ENCODE results near the gene SEC24A. TPM values are rescaled to one million over a fixed set of nuclear protein-coding genes. Genes with fewer than 3 reads are reported as not detected.

Gene SEC24A
- total RNA-seq, 1 experiment from 2014 or later: 5.6 TPM

- Histone ChIP-seq H3K27ac (ENCODE audit: low read length) (peak overlapping the region; percentile 17; the same call in 1 of the 2 replicates), H3K9me3 (ENCODE audit: low read length) (no peaks in the 10 kb centered on the region), H3K4me3 (ENCODE audit: low read length) (no peak overlapping the region), H3K27me3 (ENCODE audit: low read length) (no peaks in the 10 kb centered on the region), H3K9me2 (replicated peaks; ENCODE audit: low read length) (no peaks in the 10 kb centered on the region), H3K9ac (ENCODE audit: low read length) (no peak overlapping the region), H4K20me1 (ENCODE audit: low read length) (no peaks in the 10 kb centered on the region), H3F3A (ENCODE audit: low read length, unreplicated experiment) (no peaks in the 10 kb centered on the region), H3K4me1 (ENCODE audit: insufficient read depth, low read length) (no peaks in the 10 kb centered on the region), H3K4me2 (ENCODE audit: low read length) (no peak overlapping the region), H3K79me2 (ENCODE audit: low read length) (peaks cover 4% of the 10 kb centered on the region), H3K36me3 (ENCODE audit: low read depth, low read length) (no peaks in the 10 kb centered on the region), H2AFZ (ENCODE audit: low read length) (peak overlapping the region; percentile 41; the same call in 1 of the 2 replicates)
- BruUV-seq (replicated peaks): no TSS peak
- ATAC-seq: peak; percentile 14; the same call in 1 of the 2 replicates
- intact Hi-C loops (cut with micrococcal nuclease): no loop called here
- peak; percentile 74 for DNase-seq
- POLR2A ChIA-PET (ENCODE audit: unreplicated experiment): no interaction called here
- TF ChIP-seq, protein P1, sequence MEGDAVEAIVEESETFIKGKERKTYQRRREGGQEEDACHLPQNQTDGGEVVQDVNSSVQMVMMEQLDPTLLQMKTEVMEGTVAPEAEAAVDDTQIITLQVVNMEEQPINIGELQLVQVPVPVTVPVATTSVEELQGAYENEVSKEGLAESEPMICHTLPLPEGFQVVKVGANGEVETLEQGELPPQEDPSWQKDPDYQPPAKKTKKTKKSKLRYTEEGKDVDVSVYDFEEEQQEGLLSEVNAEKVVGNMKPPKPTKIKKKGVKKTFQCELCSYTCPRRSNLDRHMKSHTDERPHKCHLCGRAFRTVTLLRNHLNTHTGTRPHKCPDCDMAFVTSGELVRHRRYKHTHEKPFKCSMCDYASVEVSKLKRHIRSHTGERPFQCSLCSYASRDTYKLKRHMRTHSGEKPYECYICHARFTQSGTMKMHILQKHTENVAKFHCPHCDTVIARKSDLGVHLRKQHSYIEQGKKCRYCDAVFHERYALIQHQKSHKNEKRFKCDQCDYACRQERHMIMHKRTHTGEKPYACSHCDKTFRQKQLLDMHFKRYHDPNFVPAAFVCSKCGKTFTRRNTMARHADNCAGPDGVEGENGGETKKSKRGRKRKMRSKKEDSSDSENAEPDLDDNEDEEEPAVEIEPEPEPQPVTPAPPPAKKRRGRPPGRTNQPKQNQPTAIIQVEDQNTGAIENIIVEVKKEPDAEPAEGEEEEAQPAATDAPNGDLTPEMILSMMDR (conservative IDR thresholded peaks at IDR 0.05; ENCODE audit: low read depth, low read length): no peak
- TF ChIP-seq EZH2phosphoT487 (IDR thresholded peaks at IDR 0.05; ENCODE audit: borderline replicate concordance, low read length): no peak
- TF ChIP-seq EZH2 (IDR thresholded peaks at IDR 0.05; ENCODE audit: low read length, unreplicated experiment): no peak
- CTCF ChIA-PET: no interaction called here
Measured at GRCh38 chr5:134637116-134637721, 11.4 kb upstream of the SEC24A start.

- TF ChIP-seq, protein P1 (conservative IDR thresholded peaks at IDR 0.05; ENCODE audit: low read depth, low read length): no peak
- TF ChIP-seq EZH2phosphoT487 (IDR thresholded peaks at IDR 0.05; ENCODE audit: borderline replicate concordance, low read length) (no peak), EZH2 (IDR thresholded peaks at IDR 0.05; ENCODE audit: low read length, unreplicated experiment) (no peak)
- Histone ChIP-seq H4K20me1 (ENCODE audit: low read length) (no peaks in the 10 kb centered on the region), H3K4me1 (ENCODE audit: insufficient read depth, low read length) (no peaks in the 10 kb centered on the region), H3K9me3 (ENCODE audit: low read length) (no peaks in the 10 kb centered on the region), H2AFZ (ENCODE audit: low read length) (no peak overlapping the region), H3K9me2 (replicated peaks; ENCODE audit: low read length) (no peaks in the 10 kb centered on the region), H3K4me3 (ENCODE audit: low read length) (no peak overlapping the region), H3K4me2 (ENCODE audit: low read length) (no peak overlapping the region), H3K79me2 (ENCODE audit: low read length) (no peaks in the 10 kb centered on the region), H3K36me3 (ENCODE audit: low read depth, low read length) (no peaks in the 10 kb centered on the region), H3F3A (ENCODE audit: low read length, unreplicated experiment) (no peaks in the 10 kb centered on the region), H3K27ac (ENCODE audit: low read length) (no peak overlapping the region), H3K27me3 (ENCODE audit: low read length) (no peaks in the 10 kb centered on the region), H3K9ac (ENCODE audit: low read length) (no peak overlapping the region)
- ChIA-PET POLR2A (ENCODE audit: unreplicated experiment) (no interaction called here), CTCF (no interaction called here)
- BruUV-seq (replicated peaks): no TSS peak
- DNase-seq: no peak
- intact Hi-C loops (cut with micrococcal nuclease): no loop called here
- ATAC-seq: no peak
Measured at GRCh38 chr5:134638760-134639201, 9.8 kb upstream of the SEC24A start.

GRCh38 chr5:134642931-134643530 is 5.6 kb upstream of the SEC24A start:
- CTCF ChIA-PET: no interaction called here
- H3K4me3 ChIP-seq (ENCODE audit: low read length): no peak overlapping the region
- TF ChIP-seq EZH2 (IDR thresholded peaks at IDR 0.05; ENCODE audit: low read length, unreplicated experiment): no peak
- TF ChIP-seq EZH2phosphoT487 (IDR thresholded peaks at IDR 0.05; ENCODE audit: borderline replicate concordance, low read length): no peak
- TF ChIP-seq, protein P1 (conservative IDR thresholded peaks at IDR 0.05; ENCODE audit: low read depth, low read length): no peak

More at GRCh38 chr5:134642931-134643530, 5.6 kb upstream of the SEC24A start:
- peaks cover 5% of the 10 kb centered on the region; the same call in 1 of the 2 replicates for H3K79me2 ChIP-seq (ENCODE audit: low read length)
- no peak overlapping the region for H2AFZ ChIP-seq (ENCODE audit: low read length)
- no peak overlapping the region for H3K9ac ChIP-seq (ENCODE audit: low read length)
- H3K9me2 ChIP-seq (replicated peaks; ENCODE audit: low read length): no peaks in the 10 kb centered on the region
- no peaks in the 10 kb centered on the region for H3K9me3 ChIP-seq (ENCODE audit: low read length)
- H3K27ac ChIP-seq (ENCODE audit: low read length): no peak overlapping the region
- no peaks in the 10 kb centered on the region for H3F3A ChIP-seq (ENCODE audit: low read length, unreplicated experiment)
- ATAC-seq: no peak
- no peaks in the 10 kb centered on the region for H3K27me3 ChIP-seq (ENCODE audit: low read length)
- no peak overlapping the region for H3K4me2 ChIP-seq (ENCODE audit: low read length)
- BruUV-seq (replicated peaks): no TSS peak
- H3K36me3 ChIP-seq (ENCODE audit: low read depth, low read length): no peaks in the 10 kb centered on the region
- intact Hi-C loops (cut with micrococcal nuclease): no loop called here
- no peaks in the 10 kb centered on the region for H4K20me1 ChIP-seq (ENCODE audit: low read length)
- POLR2A ChIA-PET (ENCODE audit: unreplicated experiment): interaction anchor here (0.5 kb wide), 1 partner anchor 13 kb away, joined by 8 read pairs; no protein-coding TSS in a partner anchor
- peaks cover 4% of the 10 kb centered on the region for H3K4me1 ChIP-seq (ENCODE audit: insufficient read depth, low read length)
- no peak for DNase-seq
